ENCODE results near the gene PPP2R2D.

Gene PPP2R2D

DNA sequence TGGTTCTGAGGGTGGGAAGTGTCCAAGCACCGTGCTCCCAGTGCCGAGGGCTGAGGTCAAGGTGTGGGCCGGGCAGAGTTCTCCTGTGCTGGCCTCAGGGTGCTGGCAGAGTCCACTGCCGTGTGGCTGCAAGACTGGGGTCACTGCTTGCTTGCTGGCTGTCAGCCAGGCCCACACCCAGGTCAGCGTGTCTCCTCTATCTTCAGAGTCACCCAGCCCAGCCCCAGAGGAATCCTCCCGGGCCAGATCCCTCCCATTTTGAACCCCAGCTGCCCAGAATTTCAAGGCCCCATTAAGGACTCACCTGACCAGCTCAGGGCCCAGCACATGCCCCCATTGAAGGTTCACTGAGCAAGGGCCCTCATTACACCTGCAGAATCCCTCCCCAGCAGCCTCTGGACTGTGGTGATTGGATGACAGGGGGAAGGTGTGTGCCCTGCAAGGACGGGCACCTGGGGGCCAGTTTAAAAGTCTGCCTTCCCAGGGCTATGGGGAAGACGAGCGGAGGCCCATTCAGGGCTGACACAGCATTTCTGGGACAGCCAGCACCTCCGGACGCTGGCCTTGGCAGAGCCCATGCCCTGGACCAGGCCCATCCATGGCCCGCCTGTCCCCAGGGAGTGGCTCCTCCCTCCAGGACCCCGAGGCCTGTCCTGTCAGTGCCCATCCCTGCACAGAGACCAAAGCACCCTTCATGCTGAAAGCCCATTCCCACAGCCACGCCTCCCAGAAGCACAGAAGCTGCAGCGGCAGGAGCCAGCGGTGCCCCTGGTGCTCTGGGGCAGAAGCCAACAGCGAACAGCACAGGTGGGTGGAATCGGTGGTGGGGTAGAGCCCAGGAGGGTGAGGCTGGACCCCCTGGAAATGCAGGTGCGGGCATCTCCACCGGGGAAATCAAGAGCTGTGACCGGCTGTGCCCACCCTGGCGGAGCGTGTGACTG is 45.1 kb upstream of the PPP2R2D start:
- H2AFZ ChIP-seq (ENCODE audit: low read length) = no peak overlapping the region
- H3K4me1 ChIP-seq (ENCODE audit: insufficient read depth, low read length, poor library complexity, severe bottlenecking) = no peaks in the 10 kb centered on the region
- H3K27me3 ChIP-seq (ENCODE audit: insufficient read depth, low read length, poor library complexity, severe bottlenecking) = no peaks in the 10 kb centered on the region
- peaks cover 5% of the 10 kb centered on the region; the same call in 1 of the 2 replicates for H3K9me3 ChIP-seq (ENCODE audit: insufficient read depth, low read depth, low read length)
- no peaks in the 10 kb centered on the region for H3K9me2 ChIP-seq (replicated peaks; ENCODE audit: low read depth, low read length)
- H4K20me1 ChIP-seq (ENCODE audit: insufficient read depth, low read length, poor library complexity, severe bottlenecking) = no peaks in the 10 kb centered on the region
- no peak overlapping the region for H3K9ac ChIP-seq (ENCODE audit: low read depth, low read length, poor library complexity, severe bottlenecking)
- no peaks in the 10 kb centered on the region for H3K36me3 ChIP-seq (ENCODE audit: insufficient read depth, low read length)
- no peak overlapping the region for H3K4me2 ChIP-seq (ENCODE audit: low read depth, low read length, poor library complexity, severe bottlenecking)
- H3K4me3 ChIP-seq (ENCODE audit: low read length, poor library complexity, severe bottlenecking) = no peak overlapping the region
- TF ChIP-seq, protein P1, sequence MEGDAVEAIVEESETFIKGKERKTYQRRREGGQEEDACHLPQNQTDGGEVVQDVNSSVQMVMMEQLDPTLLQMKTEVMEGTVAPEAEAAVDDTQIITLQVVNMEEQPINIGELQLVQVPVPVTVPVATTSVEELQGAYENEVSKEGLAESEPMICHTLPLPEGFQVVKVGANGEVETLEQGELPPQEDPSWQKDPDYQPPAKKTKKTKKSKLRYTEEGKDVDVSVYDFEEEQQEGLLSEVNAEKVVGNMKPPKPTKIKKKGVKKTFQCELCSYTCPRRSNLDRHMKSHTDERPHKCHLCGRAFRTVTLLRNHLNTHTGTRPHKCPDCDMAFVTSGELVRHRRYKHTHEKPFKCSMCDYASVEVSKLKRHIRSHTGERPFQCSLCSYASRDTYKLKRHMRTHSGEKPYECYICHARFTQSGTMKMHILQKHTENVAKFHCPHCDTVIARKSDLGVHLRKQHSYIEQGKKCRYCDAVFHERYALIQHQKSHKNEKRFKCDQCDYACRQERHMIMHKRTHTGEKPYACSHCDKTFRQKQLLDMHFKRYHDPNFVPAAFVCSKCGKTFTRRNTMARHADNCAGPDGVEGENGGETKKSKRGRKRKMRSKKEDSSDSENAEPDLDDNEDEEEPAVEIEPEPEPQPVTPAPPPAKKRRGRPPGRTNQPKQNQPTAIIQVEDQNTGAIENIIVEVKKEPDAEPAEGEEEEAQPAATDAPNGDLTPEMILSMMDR (conservative IDR thresholded peaks at IDR 0.05; ENCODE audit: low read length) = no peak
- H3F3A ChIP-seq (ENCODE audit: low read depth) = no peaks in the 10 kb centered on the region
- H3K79me2 ChIP-seq (ENCODE audit: insufficient read depth, low read length) = no peaks in the 10 kb centered on the region

DNA sequence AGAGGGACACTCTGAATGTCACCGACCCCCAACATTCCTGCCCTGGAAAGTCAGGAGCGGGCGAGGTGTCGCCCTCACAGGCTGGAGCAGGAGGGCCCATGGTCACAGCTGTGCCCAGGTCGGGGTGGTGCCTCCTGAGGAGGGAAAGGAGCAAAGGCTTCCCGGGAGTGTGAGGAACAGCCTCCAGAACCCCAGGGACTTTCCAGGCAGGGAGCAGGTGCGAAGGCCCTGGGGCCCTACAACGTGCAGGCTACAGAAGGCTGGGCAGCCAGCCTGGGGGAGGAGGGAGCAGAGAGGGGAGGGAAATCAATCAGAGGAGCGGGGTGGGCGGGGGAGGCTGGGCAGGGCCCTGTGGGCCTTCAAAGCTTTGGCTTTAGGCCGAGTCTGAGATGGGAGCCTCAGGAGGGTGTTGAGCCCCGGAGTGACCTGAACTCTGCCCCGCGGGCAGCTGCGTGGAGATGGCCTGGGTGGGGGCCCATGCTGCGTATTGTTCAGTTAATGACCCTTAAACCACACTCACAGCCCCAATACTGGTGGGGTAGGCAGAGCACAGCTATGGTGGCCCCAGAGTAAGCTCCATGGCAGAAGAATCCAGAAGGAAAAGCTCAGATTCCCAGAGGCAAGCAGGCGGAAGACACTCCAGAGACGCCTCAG is 44.2 kb upstream of the PPP2R2D start:
- no peak for TF ChIP-seq EZH2phosphoT487 (IDR thresholded peaks at IDR 0.05; ENCODE audit: borderline replicate concordance)
- TF ChIP-seq, protein P1 (conservative IDR thresholded peaks at IDR 0.05; ENCODE audit: low read length) = no peak
- Histone ChIP-seq H4K20me1 (ENCODE audit: insufficient read depth, low read length, poor library complexity, severe bottlenecking) (no peaks in the 10 kb centered on the region), H3K4me3 (ENCODE audit: low read length, poor library complexity, severe bottlenecking) (no peak overlapping the region), H3K9me2 (replicated peaks; ENCODE audit: low read depth, low read length) (no peaks in the 10 kb centered on the region), H3K79me2 (ENCODE audit: insufficient read depth, low read length) (no peaks in the 10 kb centered on the region), H3K9me3 (ENCODE audit: insufficient read depth, low read depth, low read length) (no peaks in the 10 kb centered on the region; the same call in 1 of the 2 replicates), H3K4me2 (ENCODE audit: low read depth, low read length, poor library complexity, severe bottlenecking) (no peak overlapping the region), H3K9ac (ENCODE audit: low read depth, low read length, poor library complexity, severe bottlenecking) (no peak overlapping the region), H3K4me1 (ENCODE audit: insufficient read depth, low read length, poor library complexity, severe bottlenecking) (no peaks in the 10 kb centered on the region), H3K36me3 (ENCODE audit: insufficient read depth, low read length) (no peaks in the 10 kb centered on the region), H3K27me3 (ENCODE audit: insufficient read depth, low read length, poor library complexity, severe bottlenecking) (no peaks in the 10 kb centered on the region), H3F3A (ENCODE audit: low read depth) (no peaks in the 10 kb centered on the region), H2AFZ (ENCODE audit: low read length) (no peak overlapping the region)

DNA sequence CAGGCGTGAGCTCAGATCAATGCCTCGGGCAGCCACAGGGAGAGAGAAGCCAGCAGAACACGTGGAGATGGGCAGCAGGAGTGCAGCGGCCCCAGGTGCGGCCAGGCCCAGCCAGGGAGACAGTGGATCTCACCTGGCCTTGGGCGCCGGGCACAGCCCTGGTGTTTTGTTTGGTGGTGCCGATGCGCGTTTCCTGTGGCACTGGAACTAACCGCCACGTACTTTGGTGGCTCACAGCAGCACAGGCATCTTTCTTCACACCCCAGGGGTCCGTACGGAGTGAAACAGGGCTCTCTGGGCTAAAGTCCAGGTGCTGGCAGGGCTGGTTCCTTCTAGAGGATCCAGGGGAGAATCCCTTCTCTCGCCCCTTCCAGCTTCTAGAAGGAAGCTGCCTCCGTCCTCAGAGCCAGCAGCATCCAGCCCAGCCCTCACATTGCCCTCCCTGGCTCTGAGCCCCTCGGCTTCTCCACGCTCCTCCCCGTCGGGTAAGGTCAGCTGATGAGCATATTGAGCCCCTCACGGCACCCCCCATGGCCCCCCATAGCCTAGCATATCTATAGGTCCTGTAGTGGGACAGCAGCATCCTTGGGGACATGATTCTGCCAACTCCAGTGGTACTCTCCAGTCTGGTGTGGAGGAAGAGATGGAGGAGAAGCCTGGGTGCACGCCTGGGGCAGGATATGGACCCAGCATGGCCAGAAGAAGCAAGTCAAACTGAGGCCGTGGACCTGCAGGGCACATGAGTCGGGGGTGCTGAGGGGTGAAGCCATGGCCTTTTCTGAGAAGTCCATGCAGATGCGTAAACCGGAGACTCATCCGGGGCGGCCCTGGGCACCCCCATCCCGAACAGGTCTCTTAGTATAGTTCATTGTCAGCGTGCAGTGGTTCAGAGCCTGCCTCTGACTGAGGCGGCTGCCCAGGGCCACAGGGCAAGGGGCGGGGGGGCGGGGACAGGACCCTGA is 43.4 kb upstream of the PPP2R2D start:
- Histone ChIP-seq H3K9me2 (replicated peaks; ENCODE audit: low read depth, low read length) (no peaks in the 10 kb centered on the region), H3K9me3 (ENCODE audit: insufficient read depth, low read depth, low read length) (no peaks in the 10 kb centered on the region; the same call in 1 of the 2 replicates), H3K4me1 (ENCODE audit: insufficient read depth, low read length, poor library complexity, severe bottlenecking) (no peaks in the 10 kb centered on the region), H3K79me2 (ENCODE audit: insufficient read depth, low read length) (no peaks in the 10 kb centered on the region), H3K36me3 (ENCODE audit: insufficient read depth, low read length) (no peaks in the 10 kb centered on the region), H3K9ac (ENCODE audit: low read depth, low read length, poor library complexity, severe bottlenecking) (no peak overlapping the region), H3K27me3 (ENCODE audit: insufficient read depth, low read length, poor library complexity, severe bottlenecking) (no peaks in the 10 kb centered on the region), H3K4me3 (ENCODE audit: low read length, poor library complexity, severe bottlenecking) (no peak overlapping the region), H2AFZ (ENCODE audit: low read length) (no peak overlapping the region), H3F3A (ENCODE audit: low read depth) (no peaks in the 10 kb centered on the region), H4K20me1 (ENCODE audit: insufficient read depth, low read length, poor library complexity, severe bottlenecking) (no peaks in the 10 kb centered on the region), H3K4me2 (ENCODE audit: low read depth, low read length, poor library complexity, severe bottlenecking) (no peak overlapping the region)
- TF ChIP-seq EZH2phosphoT487 (IDR thresholded peaks at IDR 0.05; ENCODE audit: borderline replicate concordance) = no peak
- TF ChIP-seq, protein P1 (conservative IDR thresholded peaks at IDR 0.05; ENCODE audit: low read length) = no peak
